Body of pancreas (tissue), 4 donors: ENCODE results near the gene BBX. TPM values are rescaled to one million over a fixed set of nuclear protein-coding genes. Genes with fewer than 3 reads are reported as not detected.

Source experiments
- ATAC-seq: fragments of 150-250 bp; one replicate; pipeline ENCODE4 v1.9.1; 2016
- DNase-seq, 4 donors: peaks; one replicate each; pipeline ENCODE4 v3.0.0-alpha.2; 2019
- H3K27ac ChIP-seq, 4 donors: fragments of 200-600 bp; sonication (generic); 1 replicate in 3 of 4; 2 replicates in 1 of 4; pipeline versions ENCODE4 v1.5.1 to v1.6.1; 2016 to 2019; ENCODE audit warnings: mild to moderate bottlenecking in 1 of 4, mixed read lengths in 1 of 4, moderate library complexity in 1 of 4
- H3K27me3 ChIP-seq, 2 donors: fragments of 200-600 bp; sonication (generic); one replicate each; pipeline ENCODE4 v1.6.0; 2016; ENCODE audit warnings: mild to moderate bottlenecking in 1 of 2
- H3K36me3 ChIP-seq, 2 donors: fragments of 200-600 bp; sonication (generic); replicated peaks in 1 of 2; 2 replicates each; pipeline ENCODE4 v1.5.1; 2016; ENCODE audit warnings: low read depth in 2 of 2; ENCODE audit not compliant: insufficient read depth in 1 of 2
- H3K4me1 ChIP-seq: fragments of 200-600 bp; sonication (generic); one replicate; pipeline ENCODE4 v1.6.0; 2016
- H3K4me3 ChIP-seq, 2 donors: fragments of 200-600 bp; sonication (generic); 1 replicate in 1 of 2; 2 replicates in 1 of 2; pipeline ENCODE4 v1.5.1; 2016 to 2019
- H3K9me3 ChIP-seq, 3 donors: fragments of 200-600 bp; sonication (generic); 1 replicate in 2 of 3; 2 replicates in 1 of 3; pipeline ENCODE4 v1.5.1; 2016
- CTCF ChIP-seq, 7 experiments: fragments of 450-650 bp in 4 of 7; fragments of 200-600 bp in 3 of 7; sonication (generic) in 3 of 7; IDR thresholded peaks; one replicate each; pipeline ENCODE4 v1.5.1; 2016 to 2019; ENCODE audit warnings: antibody characterized with exemption in 7 of 7
- POLR2A ChIP-seq, 3 donors: fragments of 450-650 bp; IDR thresholded peaks; one replicate each; pipeline ENCODE4 v1.6.1; 2016; ENCODE audit warnings: antibody characterized with exemption in 3 of 3, mild to moderate bottlenecking in 2 of 3
- WGBS, 2 donors: methylation state at CpG; one replicate each; pipeline ENCODE4 v1.1.5; 2017; 5-methylcytosine and 5-hydroxymethylcytosine counted together
- intact Hi-C: fragments of 100-400 bp; cut with DNase I; formaldehyde crosslinking; loops from one replicate; pipeline ENCODE4 v1.15.1; 2023
- total RNA-seq, 2 donors: library from RNA; depleted of rRNA; stranded (reverse); fragments of >200 nt; gene quantifications; one replicate each; pipeline ENCODE4 v1.1.0, GENCODE V29; 2016

Gene BBX
- total RNA-seq, 2 donors from 2014 or later: 17.5 to 28.8 TPM

- no peaks in the 10 kb centered on the region for H3K4me1 ChIP-seq
- DNase-seq (no peak), ATAC-seq (no peak)
- H3K4me3 ChIP-seq: no peak overlapping the region
- no peak for TF ChIP-seq CTCF (IDR thresholded peaks at IDR 0.05)
- no peak for TF ChIP-seq POLR2A (IDR thresholded peaks at IDR 0.05)
- WGBS, 2 donors: 85 to 91% methylated on average over 3 of the region's 3 CpGs
- intact Hi-C loops: no loop called here
- no peaks in the 10 kb centered on the region for H3K27me3 ChIP-seq
- H3K27ac ChIP-seq: no peak overlapping the region
- H3K36me3 ChIP-seq: no peaks in the 10 kb centered on the region
- H3K9me3 ChIP-seq: no peaks in the 10 kb centered on the region
Observed at GRCh38 chr3:107668963-107669362, 146.2 kb downstream of the BBX start.

- DNase-seq (no peak), ATAC-seq (no peak)
- TF ChIP-seq POLR2A (IDR thresholded peaks at IDR 0.05): no peak
- no peak for TF ChIP-seq CTCF (IDR thresholded peaks at IDR 0.05)
- H3K36me3 ChIP-seq: no peaks in the 10 kb centered on the region
- H3K27ac ChIP-seq: no peak overlapping the region
- intact Hi-C loops: no loop called here
- H3K4me3 ChIP-seq: no peak overlapping the region
- no peaks in the 10 kb centered on the region for H3K27me3 ChIP-seq
- 69 to 75% methylated on average over 1 of the region's 1 CpG for WGBS, 2 donors
- H3K9me3 ChIP-seq: no peaks in the 10 kb centered on the region
- no peaks in the 10 kb centered on the region for H3K4me1 ChIP-seq
Observed at GRCh38 chr3:107669669-107670068, 146.9 kb downstream of the BBX start.

- ATAC-seq (no peak), DNase-seq (no peak)
- Histone ChIP-seq H3K4me1 (no peaks in the 10 kb centered on the region), H3K27ac (no peak overlapping the region), H3K36me3 (no peaks in the 10 kb centered on the region), H3K4me3 (no peak overlapping the region), H3K9me3 (no peaks in the 10 kb centered on the region), H3K27me3 (no peaks in the 10 kb centered on the region)
- TF ChIP-seq CTCF (IDR thresholded peaks at IDR 0.05) (no peak), POLR2A (IDR thresholded peaks at IDR 0.05) (no peak)
- WGBS, 2 donors: 70 to 81% methylated on average over 3 of the region's 3 CpGs
- intact Hi-C loops: no loop called here
Observed at GRCh38 chr3:107670986-107671385, 148.2 kb downstream of the BBX start.

- H3K36me3 ChIP-seq: no peaks in the 10 kb centered on the region
- WGBS, 2 donors: 86 to 90% methylated on average over 7 of the region's 7 CpGs
- DNase-seq (no peak), ATAC-seq (no peak)
- no peaks in the 10 kb centered on the region for H3K9me3 ChIP-seq
- intact Hi-C loops: no loop called here
- H3K27ac ChIP-seq: no peak overlapping the region
- H3K27me3 ChIP-seq: no peaks in the 10 kb centered on the region
- no peak overlapping the region for H3K4me3 ChIP-seq
- TF ChIP-seq CTCF (IDR thresholded peaks at IDR 0.05) (no peak), POLR2A (IDR thresholded peaks at IDR 0.05) (no peak)
- no peaks in the 10 kb centered on the region for H3K4me1 ChIP-seq
Observed at GRCh38 chr3:107674371-107674770, 151.6 kb downstream of the BBX start.

- intact Hi-C loops: no loop called here
- no peak overlapping the region for H3K4me3 ChIP-seq
- no peak for DNase-seq
- H3K27me3 ChIP-seq: no peaks in the 10 kb centered on the region
- no peaks in the 10 kb centered on the region for H3K36me3 ChIP-seq
- TF ChIP-seq POLR2A (IDR thresholded peaks at IDR 0.05) (no peak), CTCF (IDR thresholded peaks at IDR 0.05) (no peak)
- no peak overlapping the region for H3K27ac ChIP-seq
- ATAC-seq: no peak
- WGBS, 2 donors: 73 to 81% methylated on average over 6 of the region's 6 CpGs
- H3K9me3 ChIP-seq: no peaks in the 10 kb centered on the region
- H3K4me1 ChIP-seq: no peaks in the 10 kb centered on the region
Observed at GRCh38 chr3:107675233-107675900, 152.6 kb downstream of the BBX start.
